HepG2 (cell line): ENCODE results near the gene APOLD1. TPM values are rescaled to one million over a fixed set of nuclear protein-coding genes. Genes with fewer than 3 reads are reported as not detected.

Source experiments
- AKNA ChIP-seq: sonication (generic); formaldehyde crosslinking; IDR thresholded peaks from 2 replicates; pipeline ENCODE4 v1.4.0; 2020; ENCODE audit warnings: missing genetic modification reagents, borderline replicate concordance
- ARID2 ChIP-seq: sonication (generic); formaldehyde crosslinking; IDR thresholded peaks from 2 replicates; pipeline ENCODE4 v1.8.1; 2022; ENCODE audit warnings: mild to moderate bottlenecking, missing genetic modification reagents, borderline replicate concordance
- ATF1 ChIP-seq: IDR thresholded peaks from 2 replicates; pipeline ENCODE4 v1.6.1; 2016; ENCODE audit warnings: mild to moderate bottlenecking, control low read depth
- CAMTA2 ChIP-seq: sonication (generic); formaldehyde crosslinking; IDR thresholded peaks from 2 replicates; pipeline ENCODE4 v1.4.0; 2020; ENCODE audit warnings: mild to moderate bottlenecking, missing genetic modification reagents, borderline replicate concordance
- CBX2 ChIP-seq, 2 experiments: fragments of 200-600 bp in 1 of 2; sonication (generic); formaldehyde crosslinking in 1 of 2; IDR thresholded peaks; 2 replicates each; pipeline versions ENCODE4 v1.7.0 to v1.8.1; 2018 to 2022; ENCODE audit warnings: low read depth in 2 of 2, low read length in 1 of 2, mild to moderate bottlenecking in 1 of 2, missing genetic modification reagents in 1 of 2
- CENPBD1 ChIP-seq: sonication (generic); formaldehyde crosslinking; IDR thresholded peaks from 2 replicates; pipeline ENCODE4 v1.8.0; 2022; ENCODE audit warnings: missing genetic modification reagents, low read depth, mild to moderate bottlenecking, borderline replicate concordance
- HMGA1 ChIP-seq: sonication (generic); formaldehyde crosslinking; conservative IDR thresholded peaks from 2 replicates; pipeline ENCODE4 v1.4.0; 2020; ENCODE audit warnings: missing genetic modification reagents
- KLF15 ChIP-seq: sonication (generic); formaldehyde crosslinking; IDR thresholded peaks from 2 replicates; pipeline ENCODE4 v1.8.1; 2023; ENCODE audit warnings: borderline replicate concordance, mild to moderate bottlenecking, inconsistent platforms, missing genetic modification reagents, mixed read lengths
- MIER2 ChIP-seq: IDR thresholded peaks from 2 replicates; pipeline ENCODE4 v1.6.1; 2016; ENCODE audit warnings: missing biosample characterization, missing genetic modification reagents
- MXD1 ChIP-seq: sonication (generic); formaldehyde crosslinking; IDR thresholded peaks from 2 replicates; pipeline ENCODE4 v1.4.0; 2020; ENCODE audit warnings: mild to moderate bottlenecking, missing genetic modification reagents
- NFKB2 ChIP-seq: sonication (generic); formaldehyde crosslinking; IDR thresholded peaks from 2 replicates; pipeline ENCODE4 v1.4.0; 2020; ENCODE audit warnings: missing genetic modification reagents, borderline replicate concordance
- PLSCR1 ChIP-seq: sonication (generic); formaldehyde crosslinking; IDR thresholded peaks from 2 replicates; pipeline ENCODE4 v1.5.0; 2020; ENCODE audit warnings: missing genetic modification reagents, mild to moderate bottlenecking, borderline replicate concordance
- POGZ ChIP-seq: sonication (generic); formaldehyde crosslinking; IDR thresholded peaks from 2 replicates; pipeline ENCODE4 v1.4.0; 2020; ENCODE audit warnings: mild to moderate bottlenecking, missing genetic modification reagents
- RBFOX2 ChIP-seq: fragments of 200-400 bp; formaldehyde crosslinking; IDR thresholded peaks from 2 replicates; pipeline ENCODE4 v1.6.1; 2017; ENCODE audit warnings: low read depth, mild to moderate bottlenecking, low read length
- RFXANK ChIP-seq: IDR thresholded peaks from 2 replicates; pipeline ENCODE4 v1.6.1; 2016
- SNAPC2 ChIP-seq: sonication (generic); formaldehyde crosslinking; IDR thresholded peaks from 2 replicates; pipeline ENCODE4 v1.8.1; 2022; ENCODE audit warnings: mild to moderate bottlenecking, missing genetic modification reagents
- SNAPC5 ChIP-seq: sonication (generic); formaldehyde crosslinking; IDR thresholded peaks from 2 replicates; pipeline ENCODE4 v1.8.1; 2023; ENCODE audit warnings: mild to moderate bottlenecking, missing genetic modification reagents, borderline replicate concordance
- TFDP2 ChIP-seq: sonication (generic); formaldehyde crosslinking; IDR thresholded peaks from 2 replicates; pipeline ENCODE4 v1.4.0; 2020; ENCODE audit warnings: missing genetic modification reagents
- ZNF576 ChIP-seq: sonication (generic); formaldehyde crosslinking; IDR thresholded peaks from 2 replicates; pipeline ENCODE4 v1.4.0; 2020; ENCODE audit warnings: mild to moderate bottlenecking, missing genetic modification reagents
- ZNF709 ChIP-seq: sonication (generic); formaldehyde crosslinking; IDR thresholded peaks from 2 replicates; pipeline ENCODE4 v1.5.0; 2020; ENCODE audit warnings: mild to moderate bottlenecking, missing genetic modification reagents
- polyA plus RNA-seq, 8 experiments: library from polyadenylated mRNA; depleted of rRNA in 3 of 8; stranded (reverse) in 7 of 8; unstranded in 1 of 8; fragments of >200 nt; fragmentation: Illumina TruSeq in 4 of 8; extraction: Trizol in 4 of 8; gene quantifications; 2 replicates each; pipeline versions ENCODE4 v1.2.1 to v1.2.3, GENCODE V29; 2011 to 2016; ENCODE audit warnings: low read depth in 4 of 8, missing spikeins in 1 of 8, mixed read lengths in 1 of 8; ENCODE audit not compliant: insufficient read depth in 1 of 8
- total RNA-seq, 5 experiments: library from RNA; depleted of rRNA; stranded (reverse); fragments of >200 nt; fragmentation: Illumina TruSeq; extraction: Trizol; gene quantifications; 2 replicates each; pipeline ENCODE4 v1.2.3, GENCODE V29; 2016; ENCODE audit warnings: low read depth in 1 of 5

APOLD1 gene
- total and polyA plus RNA-seq, 2 of the 13 experiments (the other 11 are each of a cell fraction or from before 2014, with no cell fraction given), result 0.20 to 0.84 TPM

GRCh38 chr12:12786706-12787601 is 1.5 kb downstream of the APOLD1 start (continued):
- no peak for TF ChIP-seq SNAPC2 (CRISPR knock-in tag)
- TF ChIP-seq SNAPC5, result no peak
- no peak for TF ChIP-seq CBX2 (IDR thresholded peaks at IDR 0.05; ENCODE audit: low read depth, low read length)
- TF ChIP-seq CBX2 (CRISPR knock-in tag; IDR thresholded peaks at IDR 0.05; ENCODE audit: low read depth), result no peak
- peak; percentile 64; the same call in 1 of the 2 replicates for TF ChIP-seq CAMTA2 (CRISPR knock-in tag)
- TF ChIP-seq ARID2, result no peak
- TF ChIP-seq PLSCR1 (CRISPR knock-in tag), result no peak
- TF ChIP-seq POGZ (CRISPR knock-in tag), result no peak
- no peak for TF ChIP-seq CENPBD1 (CRISPR knock-in tag)
- TF ChIP-seq MIER2, result no peak
- TF ChIP-seq ATF1, result no peak
- no peak for TF ChIP-seq HMGA1
- peak; percentile 77 for TF ChIP-seq TFDP2 (CRISPR knock-in tag)
- TF ChIP-seq KLF15 (CRISPR knock-in tag), result peak; percentile 82; the same call in 1 of the 2 replicates
- TF ChIP-seq RFXANK (CRISPR knock-in tag), result no peak
- TF ChIP-seq MXD1 (CRISPR knock-in tag), result peak; percentile 89
- TF ChIP-seq AKNA (CRISPR knock-in tag), result peak; percentile 38; the same call in 1 of the 2 replicates
- TF ChIP-seq ZNF576 (CRISPR knock-in tag), result peak; percentile 33; the same call in 1 of the 2 replicates
- peak; percentile 95 for TF ChIP-seq NFKB2 (CRISPR knock-in tag)
- TF ChIP-seq ZNF709 (CRISPR knock-in tag), result no peak; the same call in 1 of the 2 replicates
- peak; percentile 84 for TF ChIP-seq RBFOX2
